Measurements from ENCODE around the gene NPAS3. TPM values are rescaled to one million over a fixed set of nuclear protein-coding genes. Genes with fewer than 3 reads are reported as not detected.

NPAS3 gene
- total and polyA plus RNA-seq, 2 of the 8 experiments (the other 6 are each of a cell fraction or from before 2014, with no cell fraction given): 0.11 to 0.60 TPM

GRCh38 chr14:33567731-33568130 is 629.1 kb downstream of the NPAS3 start:
- Histone ChIP-seq H2BK20ac (ENCODE audit: low read length) (no peak overlapping the region), H3K27ac (ENCODE audit: low read depth, low read length) (no peak overlapping the region), H3K36me3 (ENCODE audit: control insufficient read depth in 2 of 4, insufficient read depth in 4 of 4, low read length in 3 of 4) (no peaks in the 10 kb centered on the region), H2BK15ac (ENCODE audit: low read length) (no peak overlapping the region), H3K9ac (replicated peaks in 1 of 4; ENCODE audit: extremely low read depth in 1 of 4, low read depth in 3 of 4, low read length in 3 of 4) (no peak overlapping the region), H2AK5ac (ENCODE audit: low read depth, low read length) (no peak overlapping the region), H3K56ac (replicated peaks; ENCODE audit: insufficient read length, low read depth, low read length) (no peak overlapping the region), H2BK12ac (ENCODE audit: low read depth, low read length) (no peak overlapping the region), H3K23ac (ENCODE audit: insufficient read length) (no peak overlapping the region), H2BK5ac (ENCODE audit: low read depth, low read length) (no peak overlapping the region), H4K5ac (ENCODE audit: insufficient read length, low read depth, low read length) (no peak overlapping the region), H3K27me3 (replicated peaks in 1 of 4; ENCODE audit: control insufficient read depth in 3 of 4, extremely low read depth in 1 of 4, insufficient read depth in 3 of 4, low read length in 3 of 4) (no peaks in the 10 kb centered on the region), H3K79me1 (ENCODE audit: low read depth, low read length) (no peaks in the 10 kb centered on the region), H2BK120ac (replicated peaks; ENCODE audit: low read depth, low read length) (no peak overlapping the region), H3K23me2 (ENCODE audit: low read depth, low read length) (no peaks in the 10 kb centered on the region), H3K79me2 (ENCODE audit: control insufficient read depth in 1 of 2, insufficient read depth in 2 of 2, low read length in 2 of 2) (no peaks in the 10 kb centered on the region), H3K9me3 (ENCODE audit: insufficient read depth in 2 of 2, low read depth in 1 of 2, low read length in 1 of 2) (no peaks in the 10 kb centered on the region), H3K18ac (ENCODE audit: extremely low read depth, low read length) (no peak overlapping the region), H4K91ac (replicated peaks; ENCODE audit: insufficient read length, low read length) (no peak overlapping the region), H3K4me3 (ENCODE audit: extremely low read depth in 1 of 4, insufficient read depth in 2 of 4, low read depth in 3 of 4, low read length in 4 of 4) (no peak overlapping the region), H3K4ac (replicated peaks; ENCODE audit: insufficient read length, low read depth, low read length) (no peak overlapping the region), H2AFZ (ENCODE audit: low read length) (no peak overlapping the region), H3K4me2 (ENCODE audit: insufficient read depth in 1 of 2, low read depth in 2 of 2, low read length in 2 of 2) (no peak overlapping the region), H3K4me1 (replicated peaks in 1 of 4; ENCODE audit: control insufficient read depth in 3 of 4, insufficient read depth in 4 of 4, low read length in 3 of 4) (peaks cover 0 to 5% (median 4%) of the 10 kb centered on the region in 4 experiments; a peak in 3 of 7 replicates), H4K20me1 (replicated peaks in 1 of 2; ENCODE audit: control insufficient read depth in 1 of 2, insufficient read depth in 2 of 2, low read length in 2 of 2) (no peaks in the 10 kb centered on the region), H4K8ac (ENCODE audit: extremely low read depth, insufficient read depth, low read length) (no peak overlapping the region), H3K14ac (ENCODE audit: insufficient read length) (no peak overlapping the region)
- ChIA-PET CTCF (ENCODE audit: partially characterized antibody) (no interaction called here), POLR2A (ENCODE audit: partially characterized antibody) (no interaction called here)
- DNase-seq (ENCODE audit: low read depth in 1 of 2, low spot score in 2 of 2): no peak
- WGBS, 2 experiments (ENCODE audit: extremely low coverage in 1 of 2, insufficient coverage in 1 of 2, insufficient read length in 1 of 2, insufficient replicate concordance in 2 of 2, low coverage in 1 of 2, low lambda C conversion rate in 2 of 2, missing lambda C conversion rate in 1 of 2): 97% methylated on average over 4 of the region's 4 CpGs; no CpG with 5 or more reads in 1 of the 2 experiments
- no peak for FAIRE-seq
- TF ChIP-seq NANOG (IDR thresholded peaks at IDR 0.05; ENCODE audit: insufficient read depth, low read depth, low read length, poor library complexity, severe bottlenecking) (no peak), GABPA (IDR thresholded peaks at IDR 0.05; ENCODE audit: borderline replicate concordance, insufficient read depth, low read length) (no peak), USF2 (IDR thresholded peaks at IDR 0.05; ENCODE audit: low read length) (no peak), CEBPB (IDR thresholded peaks at IDR 0.05; ENCODE audit: low read depth, low read length) (no peak), POU5F1 (IDR thresholded peaks at IDR 0.05; ENCODE audit: low read depth, low read length) (no peak), HDAC2 (IDR thresholded peaks at IDR 0.05; ENCODE audit: borderline replicate concordance in 1 of 2, low read depth in 2 of 2, low read length in 2 of 2) (no peak), CBX8 (IDR thresholded peaks at IDR 0.05; ENCODE audit: borderline replicate concordance, low read depth, low read length) (no peak), E2F6 (IDR thresholded peaks at IDR 0.05) (no peak), BRCA1 (IDR thresholded peaks at IDR 0.05; ENCODE audit: low read depth, low read length) (no peak), BCL11A (IDR thresholded peaks at IDR 0.05; ENCODE audit: low read depth in 2 of 2, low read length in 2 of 2) (no peak), POLR2AphosphoS5 (IDR thresholded peaks at IDR 0.05; ENCODE audit: low read depth, low read length) (no peak), RAD21 (IDR thresholded peaks at IDR 0.05 in 1 of 2, conservative IDR thresholded peaks at IDR 0.05 in 1 of 2; ENCODE audit: low read depth in 2 of 2, low read length in 2 of 2) (no peak)

Data from H1 (cell line).